Gastrocnemius medialis (tissue), 4 donors: ENCODE results near the gene UTS2B. TPM values are rescaled to one million over a fixed set of nuclear protein-coding genes. Genes with fewer than 3 reads are reported as not detected.

ENCODE experiments used
- ATAC-seq, 2 donors: fragments of 150-250 bp; one replicate each; pipeline ENCODE4 v1.9.1; 2016
- DNase-seq, 2 donors: peaks; one replicate each; pipeline ENCODE4 v3.0.0-alpha.2; 2019
- H3K27ac ChIP-seq, 4 donors: fragments of 200-600 bp; sonication (generic); 1 replicate in 1 of 4; 2 replicates in 3 of 4; pipeline ENCODE4 v1.5.1; 2016 to 2018; ENCODE audit warnings: mild to moderate bottlenecking in 2 of 4, moderate library complexity in 1 of 4
- H3K27me3 ChIP-seq, 3 donors: fragments of 200-600 bp; sonication (generic) in 2 of 3; 1 replicate in 1 of 3; 2 replicates in 2 of 3; pipeline versions ENCODE4 v1.5.1 to v1.6.0; 2016 to 2019; ENCODE audit warnings: mild to moderate bottlenecking in 1 of 3, moderate library complexity in 1 of 3
- H3K36me3 ChIP-seq, 2 donors: fragments of 200-600 bp; sonication (generic) in 1 of 2; one replicate each; pipeline ENCODE4 v1.5.1; 2017 to 2018
- H3K4me1 ChIP-seq, 2 donors: fragments of 200-600 bp; sonication (generic) in 1 of 2; one replicate each; pipeline ENCODE4 v1.5.1; 2016 to 2017; ENCODE audit warnings: mild to moderate bottlenecking in 2 of 2
- H3K4me3 ChIP-seq, 4 donors: fragments of 200-600 bp; sonication (generic) in 3 of 4; 1 replicate in 1 of 4; 2 replicates in 3 of 4; pipeline ENCODE4 v1.5.1; 2016 to 2019; ENCODE audit warnings: mild to moderate bottlenecking in 2 of 4
- H3K9me3 ChIP-seq, 3 donors: fragments of 200-600 bp; sonication (generic) in 2 of 3; 1 replicate in 1 of 3; 2 replicates in 2 of 3; pipeline ENCODE4 v1.5.1; 2016 to 2019
- POLR2A ChIP-seq, 2 donors: fragments of 450-650 bp; IDR thresholded peaks; one replicate each; pipeline ENCODE4 v1.6.1; 2017; ENCODE audit warnings: antibody characterized with exemption in 2 of 2, mild to moderate bottlenecking in 2 of 2, moderate library complexity in 2 of 2
- in situ Hi-C, 4 donors: fragments of 200-750 bp; cut with MboI; loops; one replicate each; pipeline versions ENCODE4 v1.15.0 to v1.8.0; 2017; ENCODE audit warnings: low sequenced_read_pairs in 4 of 4
- intact Hi-C: fragments of 100-400 bp; cut with DNase I; formaldehyde crosslinking; loops from one replicate; pipeline ENCODE4 v1.15.1; 2023; ENCODE audit warnings: low total_unique reads
- total RNA-seq, 4 donors: library from RNA; depleted of rRNA; stranded (reverse); fragments of >200 nt; gene quantifications; one replicate each; pipeline versions ENCODE4 v1.1.0 to v1.2.3, GENCODE V29; 2016
- TF ChIP-seq, protein P1 (sequence below), 5 experiments: fragments of 450-650 bp in 3 of 5; fragments of 200-600 bp in 2 of 5; sonication (generic) in 2 of 5; IDR thresholded peaks in 4 of 5; conservative IDR thresholded peaks in 1 of 5; 1 replicate in 4 of 5; 2 replicates in 1 of 5; pipeline ENCODE4 v1.5.1; 2016 to 2019; ENCODE audit warnings: antibody characterized with exemption in 5 of 5, mild to moderate bottlenecking in 3 of 5, moderate library complexity in 3 of 5

The UTS2B gene
- total RNA-seq, 4 donors from 2014 or later, result not detected

DNA sequence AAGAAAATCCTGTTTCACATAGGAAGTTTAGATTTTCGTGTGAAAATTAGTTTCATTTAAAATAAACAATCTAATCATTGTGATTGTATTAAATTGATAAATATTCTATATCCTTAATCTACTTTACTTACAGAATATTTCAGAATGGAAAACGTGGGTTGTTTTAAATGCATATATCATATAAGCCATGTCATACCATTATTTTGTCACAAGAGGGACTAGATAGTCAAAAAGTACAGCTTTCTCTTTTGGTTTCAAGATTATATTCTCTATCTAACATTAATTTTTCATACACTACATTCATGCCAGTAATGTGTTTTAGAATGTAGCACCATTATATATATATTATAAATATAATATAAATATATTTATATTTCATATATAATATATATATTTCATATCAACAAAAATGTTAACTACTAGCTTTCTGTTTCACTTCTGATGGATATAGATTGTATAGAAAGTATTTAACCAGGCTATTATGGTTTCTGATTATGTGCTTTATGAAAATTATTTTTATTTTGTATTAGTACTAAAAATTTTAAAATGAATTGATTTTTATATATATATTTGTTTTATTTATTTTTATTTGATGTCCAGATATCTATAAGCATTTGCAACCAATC lies 86.0 kb downstream of the UTS2B start:
- in situ Hi-C loops, result loop anchor here in 2 of 4 donors (10.0 to 25.0 kb wide), 2 partner anchors 140 to 143 kb away; no protein-coding TSS in a partner anchor
- intact Hi-C loops, result loop anchor here (10.0 kb wide), 1 partner anchor 150 kb away; no protein-coding TSS in a partner anchor
- Histone ChIP-seq H3K27ac (no peak overlapping the region), H3K4me3 (no peak overlapping the region), H3K36me3 (no peaks in the 10 kb centered on the region), H3K9me3 (no peaks in the 10 kb centered on the region), H3K27me3 (no peaks in the 10 kb centered on the region), H3K4me1 (no peaks in the 10 kb centered on the region)
- ATAC-seq, result no peak
- TF ChIP-seq POLR2A (IDR thresholded peaks at IDR 0.05), result no peak
- TF ChIP-seq, protein P1, sequence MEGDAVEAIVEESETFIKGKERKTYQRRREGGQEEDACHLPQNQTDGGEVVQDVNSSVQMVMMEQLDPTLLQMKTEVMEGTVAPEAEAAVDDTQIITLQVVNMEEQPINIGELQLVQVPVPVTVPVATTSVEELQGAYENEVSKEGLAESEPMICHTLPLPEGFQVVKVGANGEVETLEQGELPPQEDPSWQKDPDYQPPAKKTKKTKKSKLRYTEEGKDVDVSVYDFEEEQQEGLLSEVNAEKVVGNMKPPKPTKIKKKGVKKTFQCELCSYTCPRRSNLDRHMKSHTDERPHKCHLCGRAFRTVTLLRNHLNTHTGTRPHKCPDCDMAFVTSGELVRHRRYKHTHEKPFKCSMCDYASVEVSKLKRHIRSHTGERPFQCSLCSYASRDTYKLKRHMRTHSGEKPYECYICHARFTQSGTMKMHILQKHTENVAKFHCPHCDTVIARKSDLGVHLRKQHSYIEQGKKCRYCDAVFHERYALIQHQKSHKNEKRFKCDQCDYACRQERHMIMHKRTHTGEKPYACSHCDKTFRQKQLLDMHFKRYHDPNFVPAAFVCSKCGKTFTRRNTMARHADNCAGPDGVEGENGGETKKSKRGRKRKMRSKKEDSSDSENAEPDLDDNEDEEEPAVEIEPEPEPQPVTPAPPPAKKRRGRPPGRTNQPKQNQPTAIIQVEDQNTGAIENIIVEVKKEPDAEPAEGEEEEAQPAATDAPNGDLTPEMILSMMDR (IDR thresholded peaks at IDR 0.05 in 4 of 5, conservative IDR thresholded peaks at IDR 0.05 in 1 of 5), result peak in 2 of 5 experiments; percentile 35 to 42
- DNase-seq, result no peak

DNA sequence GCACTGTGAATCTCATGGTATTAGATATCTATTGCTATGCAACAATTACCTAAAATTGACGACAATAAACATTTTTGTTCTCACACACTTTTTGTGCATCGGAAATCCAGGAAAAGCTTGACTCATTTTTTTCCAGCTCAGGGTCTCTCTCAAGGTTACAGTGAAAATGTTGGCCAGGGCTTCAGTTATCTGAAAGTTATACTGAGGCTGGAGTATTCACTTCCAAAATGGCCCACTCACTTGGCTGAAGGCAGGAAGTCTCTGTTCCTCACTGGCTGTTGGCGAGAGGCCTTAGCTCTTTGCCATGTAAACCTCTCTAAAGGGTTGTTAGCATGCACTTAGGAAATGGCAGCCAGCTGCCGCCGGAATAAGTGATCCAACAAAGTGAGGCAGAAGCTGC lies 89.8 kb downstream of the UTS2B start:
- Histone ChIP-seq H3K27me3 (no peaks in the 10 kb centered on the region), H3K9me3 (no peaks in the 10 kb centered on the region), H3K4me1 (no peaks in the 10 kb centered on the region), H3K36me3 (no peaks in the 10 kb centered on the region), H3K4me3 (no peak overlapping the region), H3K27ac (no peak overlapping the region)
- intact Hi-C loops, result loop anchor here (10.0 kb wide), 1 partner anchor 154 kb away; no protein-coding TSS in a partner anchor
- ATAC-seq (no peak), DNase-seq (no peak)
- no peak for TF ChIP-seq POLR2A (IDR thresholded peaks at IDR 0.05)
- TF ChIP-seq, protein P1 (IDR thresholded peaks at IDR 0.05 in 4 of 5, conservative IDR thresholded peaks at IDR 0.05 in 1 of 5), result no peak
- in situ Hi-C loops, result loop anchor here in 2 of 4 donors (10.0 to 25.0 kb wide), 2 partner anchors 144 to 147 kb away; no protein-coding TSS in a partner anchor

DNA sequence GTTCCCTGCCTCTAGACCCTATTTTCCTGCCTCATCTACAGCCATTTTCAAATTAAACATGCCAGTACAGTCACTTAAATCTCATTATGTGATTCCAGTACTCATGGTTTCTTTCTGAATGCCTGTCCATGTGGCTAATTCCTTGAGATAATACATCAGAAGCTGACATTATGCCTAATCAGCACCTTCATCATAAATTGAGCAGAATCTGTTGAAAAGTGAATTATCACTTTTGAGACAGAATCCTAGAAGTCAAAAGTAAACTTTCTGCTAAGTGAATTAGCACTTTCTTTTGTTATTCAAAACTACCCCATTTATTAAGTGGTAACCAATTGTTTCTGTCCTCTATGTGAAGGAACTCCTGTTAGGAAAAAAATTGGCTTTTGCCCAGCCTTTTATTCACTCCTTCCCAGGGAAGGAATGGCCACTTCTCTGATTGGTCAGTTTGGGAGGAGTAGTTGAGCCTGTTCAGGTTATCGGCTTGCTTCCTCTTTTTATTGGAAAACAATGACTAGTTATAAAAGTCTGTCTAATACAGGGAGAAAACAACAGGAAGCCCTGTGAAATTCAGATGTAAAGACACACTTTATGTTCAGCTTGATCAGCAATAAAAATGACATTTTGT lies 90.8 kb downstream of the UTS2B start:
- H3K27ac ChIP-seq, result no peak overlapping the region
- H3K4me1 ChIP-seq, result no peaks in the 10 kb centered on the region
- no peaks in the 10 kb centered on the region for H3K9me3 ChIP-seq
- H3K4me3 ChIP-seq, result no peak overlapping the region
- in situ Hi-C loops (loop anchor here in 2 of 4 donors (10.0 to 25.0 kb wide), 2 partner anchors 145 to 148 kb away; no protein-coding TSS in a partner anchor), intact Hi-C loops (loop anchor here (10.0 kb wide), 1 partner anchor 155 kb away; no protein-coding TSS in a partner anchor)
- no peaks in the 10 kb centered on the region for H3K36me3 ChIP-seq
- DNase-seq (no peak), ATAC-seq (no peak)
- TF ChIP-seq, protein P1 (IDR thresholded peaks at IDR 0.05 in 4 of 5, conservative IDR thresholded peaks at IDR 0.05 in 1 of 5), result no peak
- no peak for TF ChIP-seq POLR2A (IDR thresholded peaks at IDR 0.05)
- H3K27me3 ChIP-seq, result no peaks in the 10 kb centered on the region

GRCh38 chr3:191238321-191238817 lies 92.0 kb downstream of the UTS2B start:
- H3K4me1 ChIP-seq, result no peaks in the 10 kb centered on the region

More at GRCh38 chr3:191238321-191238817, 92.0 kb downstream of the UTS2B start:
- Histone ChIP-seq H3K27ac (no peak overlapping the region), H3K27me3 (no peaks in the 10 kb centered on the region), H3K4me3 (no peak overlapping the region), H3K9me3 (no peaks in the 10 kb centered on the region), H3K36me3 (no peaks in the 10 kb centered on the region)
- intact Hi-C loops (no loop called here), in situ Hi-C loops (loop anchor here in 1 of 4 donors (25.0 kb wide), 1 partner anchor 149 kb away; no protein-coding TSS in a partner anchor)
- TF ChIP-seq POLR2A (IDR thresholded peaks at IDR 0.05), result no peak
- TF ChIP-seq, protein P1 (IDR thresholded peaks at IDR 0.05 in 4 of 5, conservative IDR thresholded peaks at IDR 0.05 in 1 of 5), result no peak
- DNase-seq (no peak), ATAC-seq (no peak)
